ENCODE measurements around the gene INSIG1. TPM values are rescaled to one million over a fixed set of nuclear protein-coding genes. Genes with fewer than 3 reads are reported as not detected.

Gene INSIG1
- total and polyA plus RNA-seq, 8 donors: 13.5 to 170 (median 21.4) TPM

DNA sequence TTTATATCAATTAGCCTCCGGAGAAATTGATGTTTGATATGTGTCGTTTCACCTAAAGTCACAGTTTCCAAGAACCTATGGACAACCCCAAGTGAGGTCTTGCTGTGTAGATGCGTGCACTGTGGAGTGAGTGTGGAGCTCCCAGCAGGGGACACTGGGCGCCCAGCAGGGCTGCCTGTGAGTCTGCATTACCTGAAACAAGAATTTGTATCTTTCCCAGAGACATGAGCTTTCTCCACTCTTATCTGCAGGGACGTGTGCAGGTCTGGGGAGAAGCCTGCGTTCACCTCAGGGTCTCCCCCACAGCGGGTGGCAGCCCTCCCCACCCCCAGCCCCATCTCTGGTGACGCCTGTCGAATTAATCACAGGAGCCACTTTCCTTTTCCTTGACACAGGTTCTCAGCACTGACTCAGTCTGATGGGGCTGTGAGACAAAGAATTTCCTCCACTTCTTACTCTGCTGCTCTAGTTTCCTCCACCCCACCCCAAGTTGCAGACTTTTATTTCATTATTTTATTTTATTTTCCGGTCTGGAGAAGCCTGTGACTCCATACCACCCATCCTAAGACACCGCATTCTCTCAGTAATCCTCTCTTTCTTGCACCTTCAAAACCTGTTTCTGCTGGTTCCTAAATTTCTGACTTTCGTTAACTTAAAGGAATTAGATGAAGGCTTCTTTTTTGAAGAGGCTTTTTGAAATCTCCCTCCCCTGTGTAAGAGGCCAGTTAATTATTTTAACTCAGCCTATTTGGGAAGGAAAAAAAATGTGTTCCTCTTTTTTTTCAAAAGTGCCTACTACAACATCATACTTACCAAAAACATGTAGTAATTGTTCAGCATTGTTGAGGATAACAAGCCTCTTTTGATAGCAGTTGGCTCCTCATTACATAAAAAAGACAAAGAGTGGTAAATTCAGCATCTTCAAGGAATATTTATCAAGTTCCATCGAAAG is 17.0 kb upstream of the INSIG1 start:
- TF ChIP-seq, protein P1, sequence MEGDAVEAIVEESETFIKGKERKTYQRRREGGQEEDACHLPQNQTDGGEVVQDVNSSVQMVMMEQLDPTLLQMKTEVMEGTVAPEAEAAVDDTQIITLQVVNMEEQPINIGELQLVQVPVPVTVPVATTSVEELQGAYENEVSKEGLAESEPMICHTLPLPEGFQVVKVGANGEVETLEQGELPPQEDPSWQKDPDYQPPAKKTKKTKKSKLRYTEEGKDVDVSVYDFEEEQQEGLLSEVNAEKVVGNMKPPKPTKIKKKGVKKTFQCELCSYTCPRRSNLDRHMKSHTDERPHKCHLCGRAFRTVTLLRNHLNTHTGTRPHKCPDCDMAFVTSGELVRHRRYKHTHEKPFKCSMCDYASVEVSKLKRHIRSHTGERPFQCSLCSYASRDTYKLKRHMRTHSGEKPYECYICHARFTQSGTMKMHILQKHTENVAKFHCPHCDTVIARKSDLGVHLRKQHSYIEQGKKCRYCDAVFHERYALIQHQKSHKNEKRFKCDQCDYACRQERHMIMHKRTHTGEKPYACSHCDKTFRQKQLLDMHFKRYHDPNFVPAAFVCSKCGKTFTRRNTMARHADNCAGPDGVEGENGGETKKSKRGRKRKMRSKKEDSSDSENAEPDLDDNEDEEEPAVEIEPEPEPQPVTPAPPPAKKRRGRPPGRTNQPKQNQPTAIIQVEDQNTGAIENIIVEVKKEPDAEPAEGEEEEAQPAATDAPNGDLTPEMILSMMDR (IDR thresholded peaks at IDR 0.05): no peak
- Histone ChIP-seq H3K27me3 (peaks cover 7 to 36% of the 10 kb centered on the region in 2 donors), H3K4me1 (no peaks in the 10 kb centered on the region), H3K4me3 (no peak overlapping the region), H3K27ac (no peak overlapping the region), H3K9me3 (no peaks in the 10 kb centered on the region), H3K36me3 (no peaks in the 10 kb centered on the region)
- intact Hi-C loops (cut with DNase I): no loop called here
- no peak for ATAC-seq
- no peak for DNase-seq

DNA sequence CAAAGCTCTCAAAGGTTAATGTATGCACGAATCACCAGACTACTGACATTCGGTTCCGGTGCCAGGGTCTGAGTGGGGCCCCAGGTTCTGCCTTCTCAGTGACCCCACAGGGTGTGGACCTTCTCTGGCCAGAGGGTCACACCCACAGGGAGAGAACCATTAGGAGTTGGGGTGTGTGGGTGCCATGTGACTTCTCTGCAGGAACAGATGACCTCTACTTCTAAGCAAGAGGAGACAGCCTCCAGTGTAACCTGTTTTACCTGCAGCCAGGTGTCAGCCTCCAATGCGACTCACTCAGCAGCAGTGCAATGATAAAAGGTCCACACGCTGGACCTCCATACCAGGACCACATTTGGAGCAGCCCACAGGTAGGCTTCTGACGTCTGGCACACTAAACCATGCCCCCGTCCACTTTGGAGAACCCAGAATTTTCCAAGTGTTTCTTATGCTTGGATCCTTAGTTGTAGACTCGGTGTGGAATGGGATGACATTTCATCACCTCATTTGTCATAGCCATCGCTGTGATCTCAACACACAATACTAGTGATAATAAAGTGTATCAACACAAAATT is 16.2 kb upstream of the INSIG1 start:
- Histone ChIP-seq H3K27ac (no peak overlapping the region), H3K4me3 (no peak overlapping the region), H3K36me3 (no peaks in the 10 kb centered on the region), H3K27me3 (peaks cover 7 to 29% of the 10 kb centered on the region in 2 donors), H3K9me3 (no peaks in the 10 kb centered on the region), H3K4me1 (no peaks in the 10 kb centered on the region)
- TF ChIP-seq, protein P1 (IDR thresholded peaks at IDR 0.05): no peak
- intact Hi-C loops (cut with DNase I): no loop called here
- DNase-seq (no peak), ATAC-seq (no peak)

DNA sequence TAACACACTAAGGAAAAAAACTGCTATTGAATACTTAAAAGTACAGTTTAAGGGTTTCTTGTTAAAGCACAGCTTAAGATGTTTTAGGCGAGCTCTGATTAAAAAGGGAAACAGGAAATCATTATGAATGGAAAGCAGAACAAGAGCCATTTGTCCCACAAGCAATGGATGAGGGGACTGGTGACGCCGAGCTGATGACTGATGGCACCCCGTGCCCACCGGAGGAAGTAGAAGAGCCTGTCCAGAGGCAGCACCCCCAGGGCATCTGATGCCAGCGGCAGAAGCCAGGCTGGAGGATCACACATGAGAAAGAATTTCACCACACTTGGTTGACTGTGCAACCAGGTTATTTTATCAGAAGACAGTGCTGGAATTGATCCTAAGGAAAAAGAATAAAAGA is 15.0 kb upstream of the INSIG1 start:
- Histone ChIP-seq H3K27ac (no peak overlapping the region), H3K27me3 (peaks cover 0 to 21% of the 10 kb centered on the region in 2 donors), H3K4me3 (no peak overlapping the region), H3K4me1 (no peaks in the 10 kb centered on the region), H3K9me3 (no peaks in the 10 kb centered on the region), H3K36me3 (no peaks in the 10 kb centered on the region)
- TF ChIP-seq, protein P1 (IDR thresholded peaks at IDR 0.05): no peak
- DNase-seq (peak in 1 of 4 donors; percentile 58), ATAC-seq (peak; percentile 59)
- intact Hi-C loops (cut with DNase I): no loop called here

DNA sequence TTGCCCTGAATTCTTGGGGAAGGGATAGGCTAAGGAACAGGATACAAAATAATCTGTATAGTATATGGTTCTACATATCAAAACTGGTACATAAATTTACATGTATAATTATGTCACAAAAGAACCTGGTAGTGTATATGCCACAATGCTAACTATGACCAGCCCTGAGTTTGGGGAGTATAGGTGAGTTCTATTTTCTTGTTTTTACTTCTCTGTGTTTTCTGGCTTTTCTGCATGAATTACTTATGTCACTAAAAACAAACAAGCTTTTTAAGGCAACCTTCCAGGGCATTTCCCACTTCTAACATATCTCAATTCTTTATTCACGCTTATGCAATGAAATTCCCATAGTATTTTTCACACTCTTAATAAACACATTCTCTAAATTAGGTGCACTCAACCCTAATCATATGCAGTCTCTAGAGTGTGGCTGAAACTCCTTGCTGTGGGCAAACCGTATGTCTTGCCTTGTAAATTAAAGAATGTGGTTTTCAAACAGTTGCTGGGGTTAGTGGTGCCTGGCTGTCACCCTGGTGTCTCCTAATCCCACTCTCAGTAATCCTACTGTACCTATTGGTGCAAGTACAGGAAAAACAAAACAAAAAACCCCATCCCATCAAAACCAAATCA is 14.0 kb upstream of the INSIG1 start:
- H3K27me3 ChIP-seq: peaks cover 0 to 20% of the 10 kb centered on the region in 2 donors
- intact Hi-C loops (cut with DNase I): no loop called here
- no peak overlapping the region for H3K4me3 ChIP-seq
- no peaks in the 10 kb centered on the region for H3K9me3 ChIP-seq
- DNase-seq (no peak), ATAC-seq (no peak)
- no peaks in the 10 kb centered on the region for H3K36me3 ChIP-seq
- H3K27ac ChIP-seq: no peak overlapping the region
- no peaks in the 10 kb centered on the region for H3K4me1 ChIP-seq
- TF ChIP-seq, protein P1 (IDR thresholded peaks at IDR 0.05): no peak

Data from left lung (tissue), 10 donors.